ENCODE data around the gene FGF12.

FGF12 gene

GRCh38 chr3:192685801-192686200 is 41.5 kb downstream of the FGF12 start:
- H3K4me3 ChIP-seq (replicated peaks; ENCODE audit: low read depth, low read length) = no peak overlapping the region
- no peak for TF ChIP-seq CTCF (IDR thresholded peaks at IDR 0.05; ENCODE audit: low read length, missing control alignments)
- DNase-seq (ENCODE audit: low read depth) = no peak

DNA sequence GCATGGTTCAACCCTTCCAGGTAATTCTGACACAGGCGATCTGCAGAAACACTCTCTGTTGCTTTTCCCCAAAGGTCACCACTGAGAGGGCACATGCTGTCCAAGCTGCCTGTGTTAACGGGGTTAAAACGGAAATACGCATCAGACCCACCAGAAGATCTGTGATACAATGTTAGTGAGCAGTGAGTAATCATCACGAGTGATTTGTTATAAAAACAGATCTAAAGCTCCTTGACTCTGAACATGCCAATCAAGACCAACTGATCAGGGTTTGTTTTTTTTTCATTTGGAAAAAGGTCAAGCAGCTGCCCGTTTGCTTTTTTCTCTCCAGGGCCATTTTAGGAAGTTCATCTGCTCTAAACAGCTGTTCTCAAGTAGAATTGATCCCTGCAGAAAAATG is 43.2 kb downstream of the FGF12 start:
- DNase-seq (ENCODE audit: low read depth) = no peak
- TF ChIP-seq CTCF (IDR thresholded peaks at IDR 0.05; ENCODE audit: low read length, missing control alignments) = no peak
- H3K4me3 ChIP-seq (replicated peaks; ENCODE audit: low read depth, low read length) = no peak overlapping the region

DNA sequence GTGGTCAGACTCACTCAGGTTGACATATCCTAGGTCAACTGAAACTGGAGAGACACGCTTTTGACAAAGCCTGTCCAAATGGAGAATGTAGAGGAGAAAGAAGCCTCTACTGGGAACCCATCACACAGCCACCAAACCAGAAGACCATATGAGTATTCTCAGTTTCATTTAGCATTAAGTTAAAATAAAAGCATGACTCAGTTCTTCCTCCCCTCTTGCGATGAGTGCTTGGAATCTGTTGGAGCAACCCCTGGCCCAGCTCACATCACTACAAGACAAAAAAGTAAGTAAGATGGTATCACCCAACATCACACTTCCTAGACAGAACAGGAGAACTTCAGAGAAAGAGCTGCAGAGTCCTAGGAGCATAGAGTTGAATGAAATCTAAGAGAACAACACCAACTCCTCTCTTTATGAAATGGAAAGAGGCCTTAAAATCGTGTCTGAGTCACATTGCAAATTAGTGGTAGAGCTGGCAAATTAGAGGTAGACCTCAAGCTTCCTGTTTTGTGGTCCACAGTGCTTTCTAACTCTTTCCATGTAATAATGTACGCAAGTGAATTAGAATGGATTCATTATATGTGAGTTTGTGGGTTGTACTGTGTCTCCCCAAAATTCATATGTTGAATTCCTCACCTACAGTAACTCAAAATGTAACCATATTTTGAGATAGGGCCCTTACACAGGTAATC is 51.2 kb downstream of the FGF12 start:
- TF ChIP-seq CTCF (IDR thresholded peaks at IDR 0.05; ENCODE audit: low read length, missing control alignments) = no peak
- H3K4me3 ChIP-seq (replicated peaks; ENCODE audit: low read depth, low read length) = no peak overlapping the region
- DNase-seq (ENCODE audit: low read depth) = no peak

GRCh38 chr3:192655628-192656027 is 71.7 kb downstream of the FGF12 start:
- H3K4me3 ChIP-seq (replicated peaks; ENCODE audit: low read depth, low read length) = no peak overlapping the region
- no peak for TF ChIP-seq CTCF (IDR thresholded peaks at IDR 0.05; ENCODE audit: low read length, missing control alignments)
- DNase-seq (ENCODE audit: low read depth) = no peak

DNA sequence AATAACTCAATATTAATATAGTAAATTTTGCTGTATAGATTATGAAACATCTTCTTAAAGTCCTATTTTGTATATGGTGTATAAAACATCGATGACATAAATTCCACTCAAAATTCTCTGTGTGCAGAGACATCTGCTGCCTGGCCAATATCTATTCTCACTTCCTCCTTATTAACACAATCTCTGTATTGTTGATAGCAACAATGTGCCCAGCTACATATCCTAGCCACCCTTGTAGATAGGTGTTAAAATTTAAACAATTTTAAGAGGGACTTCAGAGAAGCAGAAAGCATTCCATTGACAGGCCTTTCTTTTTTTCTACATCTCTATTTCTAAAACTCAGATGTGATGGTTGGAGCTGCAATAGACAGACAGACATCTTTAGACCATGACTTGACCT is 72.3 kb downstream of the FGF12 start:
- TF ChIP-seq CTCF (IDR thresholded peaks at IDR 0.05; ENCODE audit: low read length, missing control alignments) = no peak

GRCh38 chr3:192653862-192654261 is 73.5 kb downstream of the FGF12 start:
- DNase-seq (ENCODE audit: low read depth) = no peak
- H3K4me3 ChIP-seq (replicated peaks; ENCODE audit: low read depth, low read length) = no peak overlapping the region
- no peak for TF ChIP-seq CTCF (IDR thresholded peaks at IDR 0.05; ENCODE audit: low read length, missing control alignments)

More for the DNA sequence above, 72.3 kb downstream of the FGF12 start:
- no peak overlapping the region for H3K4me3 ChIP-seq (replicated peaks; ENCODE audit: low read depth, low read length)
- DNase-seq (ENCODE audit: low read depth) = no peak

- no peak overlapping the region for H3K4me3 ChIP-seq (replicated peaks; ENCODE audit: low read depth, low read length)
- no peak for TF ChIP-seq CTCF (IDR thresholded peaks at IDR 0.05; ENCODE audit: low read length, missing control alignments)
- DNase-seq (ENCODE audit: low read depth) = no peak
Measured at GRCh38 chr3:192652727-192653126, 74.6 kb downstream of the FGF12 start.
